ENCODE data around the gene EYS.

Gene EYS

GRCh38 chr6:64259372-64259771 lies 1447.7 kb downstream of the EYS start:
- no peak for DNase-seq (ENCODE audit: low read depth, low spot score)
- Histone ChIP-seq H3K27ac (ENCODE audit: low read length) (no peak overlapping the region), H3K4me1 (ENCODE audit: control insufficient read depth, insufficient read depth, low read length) (no peaks in the 10 kb centered on the region), H3K27me3 (ENCODE audit: control insufficient read depth, insufficient read depth, low read length) (no peaks in the 10 kb centered on the region), H3K36me3 (ENCODE audit: control insufficient read depth, insufficient read depth, low read length) (no peaks in the 10 kb centered on the region), H3K9me3 (ENCODE audit: control insufficient read depth, insufficient read depth, low read length) (peaks cover 1% of the 10 kb centered on the region; the same call in 1 of the 2 replicates), H3K4me3 (ENCODE audit: low read length) (no peak overlapping the region)
- no CpG with 5 or more reads among the region's 4 CpGs for WGBS (ENCODE audit: insufficient coverage, insufficient read length)

- Histone ChIP-seq H3K36me3 (ENCODE audit: control insufficient read depth, insufficient read depth, low read length) (no peaks in the 10 kb centered on the region), H3K27me3 (ENCODE audit: control insufficient read depth, insufficient read depth, low read length) (no peaks in the 10 kb centered on the region), H3K9me3 (ENCODE audit: control insufficient read depth, insufficient read depth, low read length) (peaks cover 1% of the 10 kb centered on the region; the same call in 1 of the 2 replicates), H3K4me1 (ENCODE audit: control insufficient read depth, insufficient read depth, low read length) (no peaks in the 10 kb centered on the region), H3K27ac (ENCODE audit: low read length) (no peak overlapping the region), H3K4me3 (ENCODE audit: low read length) (no peak overlapping the region)
- DNase-seq (ENCODE audit: low read depth, low spot score) = no peak
- no CpG with 5 or more reads among the region's 2 CpGs for WGBS (ENCODE audit: insufficient coverage, insufficient read length)
Observed at GRCh38 chr6:64258752-64259151, 1448.3 kb downstream of the EYS start.

- H3K27ac ChIP-seq (ENCODE audit: low read length) = no peak overlapping the region
- H3K4me3 ChIP-seq (ENCODE audit: low read length) = no peak overlapping the region
- H3K27me3 ChIP-seq (ENCODE audit: control insufficient read depth, insufficient read depth, low read length) = no peaks in the 10 kb centered on the region
- no peaks in the 10 kb centered on the region for H3K4me1 ChIP-seq (ENCODE audit: control insufficient read depth, insufficient read depth, low read length)
- no peak for DNase-seq (ENCODE audit: low read depth, low spot score)
- H3K36me3 ChIP-seq (ENCODE audit: control insufficient read depth, insufficient read depth, low read length) = no peaks in the 10 kb centered on the region
- H3K9me3 ChIP-seq (ENCODE audit: control insufficient read depth, insufficient read depth, low read length) = peaks cover 1% of the 10 kb centered on the region; the same call in 1 of the 2 replicates
- WGBS (ENCODE audit: insufficient coverage, insufficient read length) = no CpG with 5 or more reads among the region's 1 CpG
Observed at GRCh38 chr6:64258302-64258701, 1448.7 kb downstream of the EYS start.

- Histone ChIP-seq H3K4me3 (ENCODE audit: low read length) (no peak overlapping the region), H3K27ac (ENCODE audit: low read length) (no peak overlapping the region), H3K4me1 (ENCODE audit: control insufficient read depth, insufficient read depth, low read length) (no peaks in the 10 kb centered on the region), H3K9me3 (ENCODE audit: control insufficient read depth, insufficient read depth, low read length) (peaks cover 1% of the 10 kb centered on the region; the same call in 1 of the 2 replicates), H3K36me3 (ENCODE audit: control insufficient read depth, insufficient read depth, low read length) (no peaks in the 10 kb centered on the region), H3K27me3 (ENCODE audit: control insufficient read depth, insufficient read depth, low read length) (no peaks in the 10 kb centered on the region)
- WGBS (ENCODE audit: insufficient coverage, insufficient read length) = no CpG with 5 or more reads among the region's 3 CpGs
- no peak for DNase-seq (ENCODE audit: low read depth, low spot score)
Observed at GRCh38 chr6:64257586-64257985, 1449.4 kb downstream of the EYS start.

- WGBS (ENCODE audit: insufficient coverage, insufficient read length) = no CpG with 5 or more reads among the region's 3 CpGs
- H3K27ac ChIP-seq (ENCODE audit: low read length) = no peak overlapping the region
- DNase-seq (ENCODE audit: low read depth, low spot score) = no peak
Observed at GRCh38 chr6:64256483-64256882, 1450.5 kb downstream of the EYS start.

GRCh38 chr6:64255000-64255399 lies 1452.0 kb downstream of the EYS start:
- no CpG with 5 or more reads among the region's 1 CpG for whole genome bisulfite sequencing (ENCODE audit: insufficient coverage, insufficient read length)
- no peaks in the 10 kb centered on the region for H3K4me1 ChIP-seq (ENCODE audit: control insufficient read depth, insufficient read depth, low read length)
- H3K27ac ChIP-seq (ENCODE audit: low read length) = no peak overlapping the region

More at GRCh38 chr6:64256483-64256882, 1450.5 kb downstream of the EYS start:
- H3K36me3 ChIP-seq (ENCODE audit: control insufficient read depth, insufficient read depth, low read length) = no peaks in the 10 kb centered on the region
- H3K27me3 ChIP-seq (ENCODE audit: control insufficient read depth, insufficient read depth, low read length) = no peaks in the 10 kb centered on the region
- H3K9me3 ChIP-seq (ENCODE audit: control insufficient read depth, insufficient read depth, low read length) = peaks cover 1% of the 10 kb centered on the region; the same call in 1 of the 2 replicates
- H3K4me3 ChIP-seq (ENCODE audit: low read length) = no peak overlapping the region
- no peaks in the 10 kb centered on the region for H3K4me1 ChIP-seq (ENCODE audit: control insufficient read depth, insufficient read depth, low read length)

GRCh38 chr6:64254558-64254957 lies 1452.5 kb downstream of the EYS start:
- Histone ChIP-seq H3K27me3 (ENCODE audit: control insufficient read depth, insufficient read depth, low read length) (no peaks in the 10 kb centered on the region), H3K9me3 (ENCODE audit: control insufficient read depth, insufficient read depth, low read length) (peaks cover 1% of the 10 kb centered on the region; the same call in 1 of the 2 replicates), H3K4me3 (ENCODE audit: low read length) (no peak overlapping the region), H3K36me3 (ENCODE audit: control insufficient read depth, insufficient read depth, low read length) (no peaks in the 10 kb centered on the region), H3K27ac (ENCODE audit: low read length) (no peak overlapping the region), H3K4me1 (ENCODE audit: control insufficient read depth, insufficient read depth, low read length) (no peaks in the 10 kb centered on the region)
- WGBS (ENCODE audit: insufficient coverage, insufficient read length) = 100% methylated on average over 1 of the region's 3 CpGs
- no peak for DNase-seq (ENCODE audit: low read depth, low spot score)

More at GRCh38 chr6:64255000-64255399, 1452.0 kb downstream of the EYS start:
- Histone ChIP-seq H3K4me3 (ENCODE audit: low read length) (no peak overlapping the region), H3K9me3 (ENCODE audit: control insufficient read depth, insufficient read depth, low read length) (peaks cover 1% of the 10 kb centered on the region; the same call in 1 of the 2 replicates), H3K36me3 (ENCODE audit: control insufficient read depth, insufficient read depth, low read length) (no peaks in the 10 kb centered on the region), H3K27me3 (ENCODE audit: control insufficient read depth, insufficient read depth, low read length) (no peaks in the 10 kb centered on the region)
- DNase-seq (ENCODE audit: low read depth, low spot score) = no peak

GRCh38 chr6:64252256-64252655 lies 1454.8 kb downstream of the EYS start:
- H3K4me3 ChIP-seq (ENCODE audit: low read length) = no peak overlapping the region
- WGBS (ENCODE audit: insufficient coverage, insufficient read length) = no CpG with 5 or more reads among the region's 2 CpGs
- H3K9me3 ChIP-seq (ENCODE audit: control insufficient read depth, insufficient read depth, low read length) = no peaks in the 10 kb centered on the region
- H3K4me1 ChIP-seq (ENCODE audit: control insufficient read depth, insufficient read depth, low read length) = no peaks in the 10 kb centered on the region
- no peaks in the 10 kb centered on the region for H3K36me3 ChIP-seq (ENCODE audit: control insufficient read depth, insufficient read depth, low read length)
- no peaks in the 10 kb centered on the region for H3K27me3 ChIP-seq (ENCODE audit: control insufficient read depth, insufficient read depth, low read length)
- H3K27ac ChIP-seq (ENCODE audit: low read length) = no peak overlapping the region
- DNase-seq (ENCODE audit: low read depth, low spot score) = no peak

GRCh38 chr6:64250126-64250525 lies 1456.9 kb downstream of the EYS start:
- no peaks in the 10 kb centered on the region for H3K4me1 ChIP-seq (ENCODE audit: control insufficient read depth, insufficient read depth, low read length)
- no peak overlapping the region for H3K27ac ChIP-seq (ENCODE audit: low read length)
- no peak for DNase-seq (ENCODE audit: low read depth, low spot score)
- H3K36me3 ChIP-seq (ENCODE audit: control insufficient read depth, insufficient read depth, low read length) = no peaks in the 10 kb centered on the region
- WGBS (ENCODE audit: insufficient coverage, insufficient read length) = no CpG with 5 or more reads among the region's 3 CpGs
- H3K4me3 ChIP-seq (ENCODE audit: low read length) = no peak overlapping the region
- H3K9me3 ChIP-seq (ENCODE audit: control insufficient read depth, insufficient read depth, low read length) = no peaks in the 10 kb centered on the region
- H3K27me3 ChIP-seq (ENCODE audit: control insufficient read depth, insufficient read depth, low read length) = no peaks in the 10 kb centered on the region

GRCh38 chr6:64249115-64249514 lies 1457.9 kb downstream of the EYS start:
- Histone ChIP-seq H3K36me3 (ENCODE audit: control insufficient read depth, insufficient read depth, low read length) (no peaks in the 10 kb centered on the region), H3K4me1 (ENCODE audit: control insufficient read depth, insufficient read depth, low read length) (no peaks in the 10 kb centered on the region), H3K27ac (ENCODE audit: low read length) (no peak overlapping the region), H3K9me3 (ENCODE audit: control insufficient read depth, insufficient read depth, low read length) (no peaks in the 10 kb centered on the region), H3K4me3 (ENCODE audit: low read length) (no peak overlapping the region), H3K27me3 (ENCODE audit: control insufficient read depth, insufficient read depth, low read length) (no peaks in the 10 kb centered on the region)
- no peak for DNase-seq (ENCODE audit: low read depth, low spot score)
- no CpG with 5 or more reads among the region's 1 CpG for WGBS (ENCODE audit: insufficient coverage, insufficient read length)

GRCh38 chr6:64243618-64244017 lies 1463.4 kb downstream of the EYS start:
- DNase-seq (ENCODE audit: low read depth, low spot score) = no peak
- no peaks in the 10 kb centered on the region for H3K36me3 ChIP-seq (ENCODE audit: control insufficient read depth, insufficient read depth, low read length)
- no peaks in the 10 kb centered on the region for H3K27me3 ChIP-seq (ENCODE audit: control insufficient read depth, insufficient read depth, low read length)
- no peaks in the 10 kb centered on the region for H3K4me1 ChIP-seq (ENCODE audit: control insufficient read depth, insufficient read depth, low read length)
- no peak overlapping the region for H3K4me3 ChIP-seq (ENCODE audit: low read length)
- H3K27ac ChIP-seq (ENCODE audit: low read length) = no peak overlapping the region
- H3K9me3 ChIP-seq (ENCODE audit: control insufficient read depth, insufficient read depth, low read length) = no peaks in the 10 kb centered on the region

Measured in iPS DF 6.9 (cell line).